Activated T-helper 1 cell treated with anti-CD3 and anti-CD28 coated beads, Interleukin-2, amount 50 U/mL, for 16 hours (primary cell): ENCODE data around the gene PRRT1.
"Not testable (repeated sequence)": the region's sequence is repeated elsewhere in the genome, so short reads cannot be mapped to it uniquely, and the experiment has no call there.

Experiments used
- DNase-seq, 2 donors: peaks; one replicate each; pipeline ENCODE4 v3.0.0-alpha.2; 2020; ENCODE audit warnings: low read depth in 1 of 2, low spot score in 1 of 2

PRRT1 gene

GRCh38 chr6:32105433-32105832 is 46.3 kb downstream of the PRRT1 start:
- DNase-seq: no peak

DNA sequence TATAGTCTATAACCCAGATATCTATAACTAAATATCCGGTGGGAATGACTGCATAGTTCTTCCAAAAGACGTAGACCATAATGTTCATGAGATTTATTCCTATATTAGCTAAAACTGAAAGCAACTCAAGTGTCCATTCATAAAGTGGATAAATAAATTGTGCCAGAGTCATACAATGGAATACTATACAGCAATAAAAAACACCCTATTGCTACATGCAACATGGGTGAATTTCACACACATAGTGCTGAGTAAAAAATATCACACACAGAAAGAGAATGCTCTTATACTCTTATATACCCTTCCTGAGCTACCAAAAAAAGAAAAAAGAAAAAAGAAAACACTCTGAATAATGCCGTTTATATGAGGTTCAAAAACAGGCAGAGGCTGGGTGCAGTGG is 49.5 kb downstream of the PRRT1 start:
- no peak for DNase-seq

DNA sequence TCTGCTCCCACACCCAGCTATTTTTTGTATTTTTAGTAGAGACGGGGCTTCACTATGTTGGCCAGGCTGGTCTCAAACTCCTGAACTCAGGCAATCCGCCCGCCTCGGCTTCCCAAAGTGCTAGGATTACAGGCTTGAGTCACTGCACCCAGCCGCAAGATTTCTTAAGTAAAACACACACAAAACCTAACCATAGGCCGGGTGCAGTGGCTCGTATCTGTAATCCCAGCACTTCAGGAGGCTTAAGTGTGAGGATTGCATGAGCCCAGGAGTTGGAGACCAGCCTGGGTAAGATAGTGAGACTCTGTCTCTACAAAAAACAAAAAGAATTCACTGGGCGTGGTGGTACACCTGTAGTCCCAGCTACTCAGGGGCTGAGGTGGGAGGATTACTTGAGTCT is 51.5 kb downstream of the PRRT1 start:
- DNase-seq: not testable (repeated sequence)
